ENCODE measurements around the gene SLC9A8. TPM values are rescaled to one million over a fixed set of nuclear protein-coding genes. Genes with fewer than 3 reads are reported as not detected.
A peak's percentile ranks its signal among the peaks of the same experiment; 100 is the strongest.

Gene SLC9A8
- total RNA-seq, 4 donors from 2014 or later, result 12.4 to 20.4 (median 15.1) TPM

DNA sequence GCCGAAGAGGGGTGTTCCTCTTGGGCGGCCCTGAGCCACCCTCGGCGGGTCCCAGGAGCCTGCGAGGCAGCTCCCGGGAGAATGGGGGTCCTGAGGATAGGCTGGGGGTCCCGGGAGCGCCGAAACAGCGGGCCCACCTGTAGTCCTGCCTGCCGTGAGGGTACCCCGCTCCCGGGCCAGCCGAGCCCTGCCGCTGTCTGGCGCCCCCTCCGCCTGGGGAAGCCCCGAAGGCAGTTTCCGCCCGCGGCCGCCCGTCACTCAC lies 102.4 kb downstream of the SLC9A8 start:
- Histone ChIP-seq H3K9me3 (no peaks in the 10 kb centered on the region), H3K27me3 (no peaks in the 10 kb centered on the region), H3K4me1 (peaks cover 38 to 50% of the 10 kb centered on the region in 2 donors), H3K4me3 (peak overlapping the region; percentile 84 to 99 (median 92)), H3K36me3 (no peaks in the 10 kb centered on the region), H3K27ac (peak overlapping the region; percentile 94 to 100 (median 96))
- ATAC-seq, result peak; percentile 2 to 16
- in situ Hi-C loops (cut with MboI; ENCODE audit: low sequenced_read_pairs in 4 of 4), result no loop called here
- DNase-seq, result no peak
- TF ChIP-seq POLR2A (IDR thresholded peaks at IDR 0.05), result no peak
- TF ChIP-seq, protein P1, sequence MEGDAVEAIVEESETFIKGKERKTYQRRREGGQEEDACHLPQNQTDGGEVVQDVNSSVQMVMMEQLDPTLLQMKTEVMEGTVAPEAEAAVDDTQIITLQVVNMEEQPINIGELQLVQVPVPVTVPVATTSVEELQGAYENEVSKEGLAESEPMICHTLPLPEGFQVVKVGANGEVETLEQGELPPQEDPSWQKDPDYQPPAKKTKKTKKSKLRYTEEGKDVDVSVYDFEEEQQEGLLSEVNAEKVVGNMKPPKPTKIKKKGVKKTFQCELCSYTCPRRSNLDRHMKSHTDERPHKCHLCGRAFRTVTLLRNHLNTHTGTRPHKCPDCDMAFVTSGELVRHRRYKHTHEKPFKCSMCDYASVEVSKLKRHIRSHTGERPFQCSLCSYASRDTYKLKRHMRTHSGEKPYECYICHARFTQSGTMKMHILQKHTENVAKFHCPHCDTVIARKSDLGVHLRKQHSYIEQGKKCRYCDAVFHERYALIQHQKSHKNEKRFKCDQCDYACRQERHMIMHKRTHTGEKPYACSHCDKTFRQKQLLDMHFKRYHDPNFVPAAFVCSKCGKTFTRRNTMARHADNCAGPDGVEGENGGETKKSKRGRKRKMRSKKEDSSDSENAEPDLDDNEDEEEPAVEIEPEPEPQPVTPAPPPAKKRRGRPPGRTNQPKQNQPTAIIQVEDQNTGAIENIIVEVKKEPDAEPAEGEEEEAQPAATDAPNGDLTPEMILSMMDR (IDR thresholded peaks at IDR 0.05 in 4 of 5, conservative IDR thresholded peaks at IDR 0.05 in 1 of 5), result no peak
- intact Hi-C loops (cut with DNase I; ENCODE audit: low total_unique reads), result loop anchor here (2.0 to 10.0 kb wide), 2 partner anchors 22 to 200 kb away; partner anchors contain the start of genes B4GALT5 and RNF114

DNA sequence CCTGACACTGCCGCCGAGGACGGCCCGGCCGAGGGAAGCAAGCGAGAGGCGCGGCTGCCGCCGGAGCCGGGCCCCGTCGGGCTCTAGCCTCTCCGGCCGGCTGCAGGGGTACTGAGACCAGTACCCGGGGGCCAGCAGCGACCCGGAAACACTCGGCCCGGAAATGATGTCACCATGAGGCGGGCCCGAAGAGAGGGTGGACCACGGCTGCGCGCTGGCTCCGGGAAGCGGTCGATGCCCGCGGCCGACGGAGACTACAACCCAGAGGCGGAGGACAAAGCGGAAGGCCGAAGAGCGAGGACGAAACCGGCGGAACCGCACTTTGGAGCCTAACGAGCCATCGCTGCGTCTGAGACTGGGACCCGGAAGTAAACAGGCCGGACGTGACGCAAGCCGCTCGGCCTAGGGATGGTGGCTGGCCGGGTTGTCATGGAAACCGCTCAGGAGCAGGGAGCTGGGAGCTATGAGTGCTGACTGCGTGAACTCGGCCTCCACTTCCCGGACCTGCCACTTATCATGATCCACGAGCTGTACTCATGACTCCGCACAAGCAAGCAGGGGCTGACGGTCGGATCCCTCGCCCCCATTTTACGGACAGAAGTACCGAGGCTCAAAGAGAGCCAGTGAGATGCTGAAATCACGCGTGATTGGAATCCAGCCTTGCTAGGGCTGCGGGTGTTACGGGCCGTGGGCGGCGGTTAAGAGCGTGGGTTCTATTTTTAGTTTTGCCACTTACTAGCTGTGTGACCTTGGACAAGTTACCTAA lies 102.9 kb downstream of the SLC9A8 start, which contains the start of gene SPATA2:
Gene SPATA2, minus strand, starts transcription at position 150 of the 766 bp plus-strand sequence. CDS start 7,039 bp downstream, outside the sequence.
- Histone ChIP-seq H3K27ac (peak within 1 kb of the TSS; percentile 94 to 100 (median 96)), H3K36me3 (no peaks in the 10 kb centered on the region), H3K27me3 (no peaks in the 10 kb centered on the region), H3K9me3 (no peaks in the 10 kb centered on the region), H3K4me3 (peak within 1 kb of the TSS; percentile 84 to 99 (median 92)), H3K4me1 (peaks cover 34 to 45% of the 10 kb centered on the region in 2 donors)
- intact Hi-C loops (cut with DNase I; ENCODE audit: low total_unique reads), result loop anchor here (2.0 to 10.0 kb wide), 2 partner anchors 21 to 201 kb away; partner anchors contain the start of genes B4GALT5 and RNF114
- ATAC-seq, result peak; percentile 89 to 92
- peak; percentile 91 to 92 for DNase-seq
- TF ChIP-seq POLR2A (IDR thresholded peaks at IDR 0.05), result peak; percentile 88 to 89
- TF ChIP-seq, protein P1 (IDR thresholded peaks at IDR 0.05 in 4 of 5, conservative IDR thresholded peaks at IDR 0.05 in 1 of 5), result no peak
- in situ Hi-C loops (cut with MboI; ENCODE audit: low sequenced_read_pairs in 4 of 4), result no loop called here

DNA sequence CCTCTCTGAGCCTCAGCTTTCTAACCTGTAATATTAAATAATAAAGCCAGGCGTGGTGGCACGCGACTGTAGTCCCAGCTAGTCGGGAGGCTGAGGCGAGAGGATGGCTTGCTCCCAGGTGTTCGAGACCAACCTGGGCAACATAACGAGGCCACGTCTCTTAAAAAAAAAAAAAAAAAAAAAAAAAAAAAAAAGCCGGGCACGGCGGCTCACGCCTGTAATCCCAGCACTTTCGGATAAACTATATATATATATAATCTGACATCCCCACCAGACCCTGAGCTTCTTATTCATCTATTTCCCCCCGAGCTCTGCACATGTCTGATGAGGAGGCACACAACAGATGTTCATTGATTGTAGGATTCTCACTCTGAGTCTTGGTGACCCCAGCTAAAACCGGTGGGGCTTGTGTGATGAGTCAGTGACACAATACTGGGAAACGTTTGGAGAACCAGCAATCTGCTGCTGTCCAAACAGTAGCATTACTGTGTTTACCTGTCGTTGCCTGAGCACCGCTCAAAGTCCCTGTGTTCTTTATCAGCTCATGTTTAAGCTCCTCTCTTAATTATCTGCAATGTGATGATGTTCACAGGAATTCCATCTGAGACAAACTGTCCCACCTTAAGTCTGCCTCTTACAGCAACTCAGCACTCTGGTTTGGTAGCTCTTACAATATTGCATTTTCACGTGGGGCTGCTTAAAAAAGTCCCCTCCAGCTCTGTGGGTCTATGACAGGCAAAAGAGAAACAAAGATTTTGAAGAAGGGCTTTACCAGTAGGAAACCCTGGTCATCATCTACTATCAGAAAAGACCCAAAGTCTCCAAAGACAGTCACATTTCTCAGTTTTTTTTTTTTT lies 103.7 kb downstream of the SLC9A8 start:
- Histone ChIP-seq H3K4me1 (peaks cover 32 to 37% of the 10 kb centered on the region in 2 donors), H3K27ac (peak overlapping the region; percentile 94 to 100 (median 96)), H3K27me3 (no peaks in the 10 kb centered on the region), H3K9me3 (no peaks in the 10 kb centered on the region), H3K36me3 (no peaks in the 10 kb centered on the region), H3K4me3 (peak overlapping the region; percentile 84 to 99 (median 92))
- in situ Hi-C loops (cut with MboI; ENCODE audit: low sequenced_read_pairs in 4 of 4), result no loop called here
- TF ChIP-seq, protein P1 (IDR thresholded peaks at IDR 0.05 in 4 of 5, conservative IDR thresholded peaks at IDR 0.05 in 1 of 5), result no peak
- TF ChIP-seq POLR2A (IDR thresholded peaks at IDR 0.05), result no peak
- no peak for DNase-seq
- peak in 1 of 2 donors; percentile 8 for ATAC-seq
- intact Hi-C loops (cut with DNase I; ENCODE audit: low total_unique reads), result loop anchor here (10.0 kb wide), 1 partner anchor 202 kb away; the partner anchor contains the start of gene B4GALT5

DNA sequence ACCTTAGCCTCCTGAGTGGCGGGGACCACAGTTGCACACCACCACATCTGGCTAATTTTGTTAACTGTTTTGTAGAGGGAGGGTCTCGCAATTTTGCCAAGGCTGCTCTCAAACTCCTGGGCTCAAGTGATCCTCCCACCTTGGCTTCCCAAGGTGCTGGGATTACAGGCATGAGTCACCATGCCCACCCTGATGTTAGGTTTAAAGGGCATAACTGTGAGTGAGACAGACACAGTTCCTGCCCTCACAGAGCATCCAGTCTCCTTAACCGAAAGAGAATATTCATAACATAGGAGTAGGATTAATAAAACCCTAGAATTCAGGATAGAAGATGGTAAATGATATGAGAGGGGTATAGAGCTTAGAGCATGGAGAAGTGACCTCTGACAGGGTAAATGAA lies 105.8 kb downstream of the SLC9A8 start:
- intact Hi-C loops (cut with DNase I; ENCODE audit: low total_unique reads), result loop anchor here (10.0 kb wide), 1 partner anchor 204 kb away; the partner anchor contains the start of gene B4GALT5

More for the DNA sequence above, 105.8 kb downstream of the SLC9A8 start:
- Histone ChIP-seq H3K27ac (no peak overlapping the region), H3K9me3 (no peaks in the 10 kb centered on the region), H3K4me1 (peaks cover 18 to 23% of the 10 kb centered on the region in 2 donors), H3K4me3 (no peak overlapping the region), H3K36me3 (no peaks in the 10 kb centered on the region), H3K27me3 (no peaks in the 10 kb centered on the region)
- TF ChIP-seq, protein P1 (IDR thresholded peaks at IDR 0.05 in 4 of 5, conservative IDR thresholded peaks at IDR 0.05 in 1 of 5), result no peak
- TF ChIP-seq POLR2A (IDR thresholded peaks at IDR 0.05), result no peak
- in situ Hi-C loops (cut with MboI; ENCODE audit: low sequenced_read_pairs in 4 of 4), result no loop called here
- DNase-seq, result no peak
- no peak for ATAC-seq

Data from gastrocnemius medialis (tissue), 4 donors.